Neural cell (in vitro differentiated cells): ENCODE data around the gene FBXO38. TPM values are rescaled to one million over a fixed set of nuclear protein-coding genes. Genes with fewer than 3 reads are reported as not detected.

Experiments
- H2AFZ ChIP-seq: fragments of 200-600, 300-800 bp; sonication (generic), shearing (Covaris generic); 2 replicates; pipeline ENCODE4 v1.6.0; 2014; ENCODE audit warnings: low read depth, mild to moderate bottlenecking, antibody characterized with exemption, low read length, moderate library complexity
- H3F3A ChIP-seq: fragments of 200-600 bp; shearing (Covaris generic); 2 replicates; pipeline ENCODE4 v1.6.1; 2016; ENCODE audit warnings: mild to moderate bottlenecking, moderate library complexity, mixed read lengths, antibody characterized with exemption, low read length; ENCODE audit not compliant: insufficient read depth, poor library complexity, severe bottlenecking
- H3K27ac ChIP-seq: fragments of 200-600, 300-800 bp; sonication (generic), shearing (Covaris generic); 2 replicates; pipeline ENCODE4 v1.5.1; 2014; ENCODE audit warnings: mild to moderate bottlenecking, low read length, moderate library complexity
- H3K27me3 ChIP-seq: fragments of 300-800, 200-600 bp; sonication (generic), shearing (Covaris generic); 2 replicates; pipeline ENCODE4 v1.6.0; 2014; ENCODE audit warnings: mild to moderate bottlenecking, low read depth, low read length, moderate library complexity; ENCODE audit not compliant: insufficient read depth
- H3K36me3 ChIP-seq: fragments of 300-800, 200-600 bp; sonication (generic), shearing (Covaris generic); 2 replicates; pipeline ENCODE4 v1.5.1; 2014; ENCODE audit warnings: mild to moderate bottlenecking, antibody characterized with exemption, low read length, moderate library complexity; ENCODE audit not compliant: insufficient read depth
- H3K4me2 ChIP-seq: fragments of 300-800, 200-600 bp; sonication (generic), shearing (Covaris generic); 2 replicates; pipeline ENCODE4 v1.6.0; 2014; ENCODE audit warnings: mild to moderate bottlenecking, low read length
- H3K4me3 ChIP-seq: fragments of 300-800, 200-600 bp; sonication (generic), shearing (Covaris generic); 2 replicates; pipeline ENCODE4 v1.5.1; 2014; ENCODE audit warnings: mild to moderate bottlenecking, low read length, moderate library complexity
- H3K79me2 ChIP-seq: fragments of 200-600 bp; shearing (Covaris generic); replicated peaks from 2 replicates; pipeline ENCODE4 v1.6.0; 2014; ENCODE audit warnings: mild to moderate bottlenecking, low read length, moderate library complexity; ENCODE audit not compliant: insufficient read depth
- H3K9ac ChIP-seq: fragments of 300-800, 200-600 bp; sonication (generic), shearing (Covaris generic); 2 replicates; pipeline ENCODE4 v1.6.1; 2016; ENCODE audit warnings: mild to moderate bottlenecking, low read length, mixed read lengths
- H3K9me2 ChIP-seq: fragments of 200-600 bp; shearing (Covaris generic); 2 replicates; pipeline ENCODE4 v1.6.1; 2016; ENCODE audit warnings: mild to moderate bottlenecking, low read length, mixed read lengths; ENCODE audit not compliant: insufficient read depth
- H3K9me3 ChIP-seq: fragments of 200-600, 300-800 bp; sonication (generic), shearing (Covaris generic); 2 replicates; pipeline ENCODE4 v1.6.1; 2016; ENCODE audit warnings: mild to moderate bottlenecking, mixed run types, low read length, moderate library complexity, mixed read lengths
- H4K20me1 ChIP-seq: fragments of 200-600 bp; shearing (Covaris generic); 2 replicates; pipeline ENCODE4 v1.6.1; 2016; ENCODE audit warnings: mild to moderate bottlenecking, mixed run types; ENCODE audit not compliant: insufficient read depth
- EP300 ChIP-seq: fragments of 450-650 bp; conservative IDR thresholded peaks from 2 replicates; pipeline ENCODE4 v1.6.1; 2014; ENCODE audit warnings: antibody characterized with exemption, mild to moderate bottlenecking, moderate library complexity; ENCODE audit not compliant: poor library complexity, severe bottlenecking
- EZH2 ChIP-seq: fragments of 200-600, 300-800 bp; shearing (Covaris generic), sonication (generic); IDR thresholded peaks from 2 replicates; pipeline ENCODE4 v1.6.1; 2014; ENCODE audit warnings: antibody characterized with exemption, low read length, borderline replicate concordance, mild to moderate bottlenecking; ENCODE audit not compliant: insufficient read depth, poor library complexity, severe bottlenecking
- MXI1 ChIP-seq: fragments of 450-650 bp; conservative IDR thresholded peaks from 2 replicates; pipeline ENCODE4 v1.6.1; 2014; ENCODE audit warnings: antibody characterized with exemption, mild to moderate bottlenecking; ENCODE audit not compliant: poor library complexity, severe bottlenecking
- POLR2AphosphoS5 ChIP-seq: IDR thresholded peaks from 2 replicates; pipeline ENCODE4 v1.6.1; 2012
- RAD21 ChIP-seq: fragments of 450-650 bp; conservative IDR thresholded peaks from 2 replicates; pipeline ENCODE4 v1.6.1; 2014; ENCODE audit warnings: antibody characterized with exemption, mild to moderate bottlenecking, moderate library complexity
- SMC3 ChIP-seq: fragments of 450-650 bp; conservative IDR thresholded peaks from 2 replicates; pipeline ENCODE4 v1.6.1; 2014; ENCODE audit warnings: antibody characterized with exemption, mild to moderate bottlenecking, moderate library complexity; ENCODE audit not compliant: poor library complexity
- TAF1 ChIP-seq: IDR thresholded peaks from 2 replicates; pipeline ENCODE4 v1.6.1; 2012; ENCODE audit warnings: low read depth
- polyA plus RNA-seq: library from polyadenylated mRNA; depleted of rRNA; stranded (reverse); fragments of >200 nt; gene quantifications from 2 replicates; pipeline ENCODE4 v1.2.3, GENCODE V29; 2014
- TF ChIP-seq, protein P1 (sequence below): fragments of 450-650 bp; IDR thresholded peaks from 2 replicates; pipeline ENCODE4 v1.5.1; 2014; ENCODE audit warnings: antibody characterized with exemption, mild to moderate bottlenecking, moderate library complexity; ENCODE audit not compliant: poor library complexity, severe bottlenecking
- TF ChIP-seq, protein P2 (sequence below): IDR thresholded peaks from 2 replicates; pipeline ENCODE4 v1.6.1; 2012; ENCODE audit warnings: borderline replicate concordance

FBXO38 gene
- polyA plus RNA-seq, 1 donor from 2014 or later: 69.1 TPM

DNA sequence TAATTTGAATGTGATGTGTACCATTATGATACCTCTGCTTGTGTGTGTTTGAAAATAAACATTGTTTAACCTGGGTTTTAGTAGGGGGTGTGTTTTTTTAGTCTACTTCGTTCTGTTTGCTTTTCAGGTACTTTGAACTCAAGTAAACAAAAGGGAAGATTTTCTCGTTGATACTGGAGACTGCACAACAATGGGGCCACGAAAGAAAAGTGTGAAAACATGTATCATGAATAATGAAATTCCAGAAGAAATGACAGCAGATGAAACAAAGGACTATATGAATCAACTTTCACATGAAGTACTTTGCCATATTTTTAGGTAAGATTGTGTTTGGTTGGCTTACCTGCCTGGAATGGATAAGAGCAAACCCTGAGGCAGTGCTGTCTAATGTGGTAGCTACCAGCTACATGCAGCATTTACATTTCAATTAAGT lies 10.8 kb downstream of the FBXO38 start:
- H3K79me2 ChIP-seq: peaks cover 32% of the 10 kb centered on the region
- no peak overlapping the region for H2AFZ ChIP-seq
- no peaks in the 10 kb centered on the region for H3K27me3 ChIP-seq
- no peaks in the 10 kb centered on the region for H3K9me3 ChIP-seq
- no peak overlapping the region for H3K4me2 ChIP-seq
- no peaks in the 10 kb centered on the region for H4K20me1 ChIP-seq
- no peak overlapping the region for H3K4me3 ChIP-seq
- no peaks in the 10 kb centered on the region for H3K9me2 ChIP-seq
- TF ChIP-seq EZH2: no peak
- no peak for TF ChIP-seq TAF1
- TF ChIP-seq, protein P1, sequence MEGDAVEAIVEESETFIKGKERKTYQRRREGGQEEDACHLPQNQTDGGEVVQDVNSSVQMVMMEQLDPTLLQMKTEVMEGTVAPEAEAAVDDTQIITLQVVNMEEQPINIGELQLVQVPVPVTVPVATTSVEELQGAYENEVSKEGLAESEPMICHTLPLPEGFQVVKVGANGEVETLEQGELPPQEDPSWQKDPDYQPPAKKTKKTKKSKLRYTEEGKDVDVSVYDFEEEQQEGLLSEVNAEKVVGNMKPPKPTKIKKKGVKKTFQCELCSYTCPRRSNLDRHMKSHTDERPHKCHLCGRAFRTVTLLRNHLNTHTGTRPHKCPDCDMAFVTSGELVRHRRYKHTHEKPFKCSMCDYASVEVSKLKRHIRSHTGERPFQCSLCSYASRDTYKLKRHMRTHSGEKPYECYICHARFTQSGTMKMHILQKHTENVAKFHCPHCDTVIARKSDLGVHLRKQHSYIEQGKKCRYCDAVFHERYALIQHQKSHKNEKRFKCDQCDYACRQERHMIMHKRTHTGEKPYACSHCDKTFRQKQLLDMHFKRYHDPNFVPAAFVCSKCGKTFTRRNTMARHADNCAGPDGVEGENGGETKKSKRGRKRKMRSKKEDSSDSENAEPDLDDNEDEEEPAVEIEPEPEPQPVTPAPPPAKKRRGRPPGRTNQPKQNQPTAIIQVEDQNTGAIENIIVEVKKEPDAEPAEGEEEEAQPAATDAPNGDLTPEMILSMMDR: no peak
- H3F3A ChIP-seq: no peaks in the 10 kb centered on the region
- no peak overlapping the region for H3K27ac ChIP-seq
- H3K9ac ChIP-seq: no peak overlapping the region
- H3K36me3 ChIP-seq: no peaks in the 10 kb centered on the region

DNA sequence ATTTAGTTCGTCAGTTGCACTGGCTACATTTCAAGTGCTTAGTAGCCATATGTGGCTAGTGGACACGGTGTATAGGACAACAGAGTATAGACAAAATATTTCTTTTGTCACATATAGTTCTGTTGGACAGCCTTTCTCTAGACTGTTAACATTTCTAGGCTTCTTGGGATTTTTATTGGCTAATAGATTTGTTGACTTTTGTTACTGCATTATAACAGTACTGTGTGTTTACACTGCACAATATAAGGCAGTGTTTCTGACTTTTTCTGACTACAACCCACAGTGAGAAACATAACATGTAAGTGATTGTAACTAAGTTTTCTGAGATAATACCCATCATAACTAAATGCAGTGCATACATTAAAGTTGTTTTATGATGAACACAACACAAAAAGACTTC lies 11.3 kb downstream of the FBXO38 start:
- Histone ChIP-seq H3K9ac (no peak overlapping the region), H3K27ac (no peak overlapping the region), H2AFZ (no peak overlapping the region), H3K4me2 (no peak overlapping the region), H3F3A (no peaks in the 10 kb centered on the region), H3K4me3 (no peak overlapping the region), H3K9me3 (no peaks in the 10 kb centered on the region), H3K9me2 (no peaks in the 10 kb centered on the region), H3K27me3 (no peaks in the 10 kb centered on the region), H4K20me1 (no peaks in the 10 kb centered on the region), H3K36me3 (no peaks in the 10 kb centered on the region), H3K79me2 (peaks cover 30% of the 10 kb centered on the region)
- TF ChIP-seq, protein P1: no peak
- TF ChIP-seq TAF1 (no peak), RAD21 (no peak), EP300 (no peak), EZH2 (no peak), POLR2AphosphoS5 (no peak), SMC3 (no peak), MXI1 (no peak)
- TF ChIP-seq, protein P2, sequence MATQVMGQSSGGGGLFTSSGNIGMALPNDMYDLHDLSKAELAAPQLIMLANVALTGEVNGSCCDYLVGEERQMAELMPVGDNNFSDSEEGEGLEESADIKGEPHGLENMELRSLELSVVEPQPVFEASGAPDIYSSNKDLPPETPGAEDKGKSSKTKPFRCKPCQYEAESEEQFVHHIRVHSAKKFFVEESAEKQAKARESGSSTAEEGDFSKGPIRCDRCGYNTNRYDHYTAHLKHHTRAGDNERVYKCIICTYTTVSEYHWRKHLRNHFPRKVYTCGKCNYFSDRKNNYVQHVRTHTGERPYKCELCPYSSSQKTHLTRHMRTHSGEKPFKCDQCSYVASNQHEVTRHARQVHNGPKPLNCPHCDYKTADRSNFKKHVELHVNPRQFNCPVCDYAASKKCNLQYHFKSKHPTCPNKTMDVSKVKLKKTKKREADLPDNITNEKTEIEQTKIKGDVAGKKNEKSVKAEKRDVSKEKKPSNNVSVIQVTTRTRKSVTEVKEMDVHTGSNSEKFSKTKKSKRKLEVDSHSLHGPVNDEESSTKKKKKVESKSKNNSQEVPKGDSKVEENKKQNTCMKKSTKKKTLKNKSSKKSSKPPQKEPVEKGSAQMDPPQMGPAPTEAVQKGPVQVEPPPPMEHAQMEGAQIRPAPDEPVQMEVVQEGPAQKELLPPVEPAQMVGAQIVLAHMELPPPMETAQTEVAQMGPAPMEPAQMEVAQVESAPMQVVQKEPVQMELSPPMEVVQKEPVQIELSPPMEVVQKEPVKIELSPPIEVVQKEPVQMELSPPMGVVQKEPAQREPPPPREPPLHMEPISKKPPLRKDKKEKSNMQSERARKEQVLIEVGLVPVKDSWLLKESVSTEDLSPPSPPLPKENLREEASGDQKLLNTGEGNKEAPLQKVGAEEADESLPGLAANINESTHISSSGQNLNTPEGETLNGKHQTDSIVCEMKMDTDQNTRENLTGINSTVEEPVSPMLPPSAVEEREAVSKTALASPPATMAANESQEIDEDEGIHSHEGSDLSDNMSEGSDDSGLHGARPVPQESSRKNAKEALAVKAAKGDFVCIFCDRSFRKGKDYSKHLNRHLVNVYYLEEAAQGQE: no peak
